ENCODE data around the gene SARDH.

Gene SARDH

GRCh38 chr9:133701321-133701980 lies 36.7 kb downstream of the SARDH start:
- FAIRE-seq: no peak

GRCh38 chr9:133700819-133701320 lies 37.3 kb downstream of the SARDH start:
- FAIRE-seq: no peak

- FAIRE-seq: no peak
Measured at GRCh38 chr9:133699546-133699945, 38.6 kb downstream of the SARDH start.

DNA sequence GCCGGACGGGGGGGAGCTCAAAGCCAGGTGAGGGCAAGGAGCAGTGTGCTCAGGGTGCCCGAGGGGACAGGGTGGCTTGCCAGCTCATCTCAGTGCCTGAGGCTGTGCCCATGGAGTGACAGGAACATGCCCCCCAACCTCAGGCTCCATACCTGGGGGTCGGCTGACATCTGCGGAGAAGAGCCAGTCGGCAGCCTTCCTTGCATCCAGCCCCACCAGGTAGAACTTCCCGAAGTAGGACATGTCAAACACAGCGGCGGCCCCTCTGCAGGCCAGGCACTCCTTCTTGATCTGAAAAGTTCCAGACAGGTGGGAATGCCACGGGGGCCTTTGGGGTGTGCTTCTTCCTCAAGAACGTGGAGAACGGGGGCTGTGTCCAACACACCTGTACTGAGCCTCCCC lies 42.1 kb downstream of the SARDH start:
- no peak for FAIRE-seq

DNA sequence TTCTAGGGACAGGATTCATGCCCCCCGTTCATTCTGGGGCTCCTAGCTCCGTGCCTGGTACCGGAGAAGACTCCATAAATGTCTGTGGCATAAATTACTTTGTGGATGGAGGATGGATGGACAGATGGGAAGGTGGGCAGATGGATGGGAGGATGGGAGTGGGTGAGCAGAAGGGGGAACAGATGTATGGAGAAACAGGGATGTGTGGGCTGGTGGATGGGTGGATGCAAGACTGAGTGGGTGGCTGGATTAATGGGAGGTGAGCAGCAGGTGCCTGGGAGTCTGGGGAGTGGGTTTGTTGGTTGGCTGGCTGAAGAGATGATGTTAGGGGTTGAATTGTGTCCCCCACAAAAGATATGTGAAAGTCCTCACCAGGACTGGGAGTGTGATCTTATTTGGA lies 43.5 kb downstream of the SARDH start:
- FAIRE-seq: no peak

DNA sequence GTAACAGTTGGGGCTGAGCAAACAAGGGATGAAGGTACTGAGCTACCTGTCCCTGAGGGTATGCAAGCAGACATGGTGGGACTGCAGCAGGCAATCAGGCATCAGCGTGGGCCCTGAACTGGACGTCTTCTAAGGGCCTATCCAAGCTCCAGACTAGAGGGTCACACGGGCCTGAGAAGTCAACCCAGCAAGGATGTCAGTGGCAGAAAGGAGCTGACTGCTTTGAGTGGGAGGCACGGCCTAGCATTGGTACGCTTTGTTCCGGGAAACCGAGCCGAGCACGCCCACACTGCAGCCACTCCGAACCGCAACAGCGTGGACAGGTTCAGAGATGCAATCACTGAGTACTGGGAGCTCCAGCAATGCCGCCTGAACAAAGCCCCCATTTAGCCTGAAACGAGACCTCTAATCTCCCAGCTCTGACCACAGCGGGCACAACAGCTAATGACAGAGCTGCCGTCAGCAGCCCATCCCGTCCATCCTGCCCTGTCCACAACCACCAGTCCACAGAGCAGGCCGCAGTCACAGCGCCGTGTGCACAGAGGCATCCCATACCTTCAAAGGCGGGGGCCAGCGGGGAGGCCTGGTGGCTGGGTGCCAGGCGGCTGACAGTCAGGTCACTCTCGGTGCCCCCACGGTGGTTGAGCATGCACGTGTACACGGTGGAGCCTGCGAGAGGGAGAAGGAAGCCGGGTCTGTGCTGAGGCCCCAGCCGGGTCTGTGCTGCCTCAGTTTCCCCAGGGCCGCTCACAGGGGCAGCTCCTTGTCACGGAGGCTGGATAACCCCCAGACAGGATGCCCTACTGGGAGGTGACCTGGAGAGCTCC lies 44.2 kb downstream of the SARDH start:
- no peak for FAIRE-seq

DNA sequence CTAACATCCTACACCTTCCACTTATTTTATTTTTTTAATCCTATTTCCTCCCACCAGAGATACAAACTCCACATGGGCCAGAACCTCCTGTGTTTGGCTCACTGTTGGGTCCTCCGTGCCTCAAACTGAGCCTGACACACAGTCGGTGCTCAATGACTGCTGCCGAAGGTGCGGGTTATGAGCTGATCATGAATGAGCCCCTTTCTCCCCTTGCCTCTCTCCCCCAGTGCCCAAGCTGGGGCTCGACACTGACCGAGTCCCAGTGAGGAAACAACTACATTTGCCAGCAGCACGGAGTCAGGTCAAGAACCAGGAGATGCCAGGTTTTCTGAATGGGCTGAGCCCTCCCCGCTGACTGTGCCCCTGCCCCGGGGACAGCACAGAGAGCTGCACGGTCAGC lies 45.0 kb downstream of the SARDH start:
- FAIRE-seq: no peak

GRCh38 chr9:133692364-133692985 lies 45.7 kb downstream of the SARDH start:
- FAIRE-seq: no peak

DNA sequence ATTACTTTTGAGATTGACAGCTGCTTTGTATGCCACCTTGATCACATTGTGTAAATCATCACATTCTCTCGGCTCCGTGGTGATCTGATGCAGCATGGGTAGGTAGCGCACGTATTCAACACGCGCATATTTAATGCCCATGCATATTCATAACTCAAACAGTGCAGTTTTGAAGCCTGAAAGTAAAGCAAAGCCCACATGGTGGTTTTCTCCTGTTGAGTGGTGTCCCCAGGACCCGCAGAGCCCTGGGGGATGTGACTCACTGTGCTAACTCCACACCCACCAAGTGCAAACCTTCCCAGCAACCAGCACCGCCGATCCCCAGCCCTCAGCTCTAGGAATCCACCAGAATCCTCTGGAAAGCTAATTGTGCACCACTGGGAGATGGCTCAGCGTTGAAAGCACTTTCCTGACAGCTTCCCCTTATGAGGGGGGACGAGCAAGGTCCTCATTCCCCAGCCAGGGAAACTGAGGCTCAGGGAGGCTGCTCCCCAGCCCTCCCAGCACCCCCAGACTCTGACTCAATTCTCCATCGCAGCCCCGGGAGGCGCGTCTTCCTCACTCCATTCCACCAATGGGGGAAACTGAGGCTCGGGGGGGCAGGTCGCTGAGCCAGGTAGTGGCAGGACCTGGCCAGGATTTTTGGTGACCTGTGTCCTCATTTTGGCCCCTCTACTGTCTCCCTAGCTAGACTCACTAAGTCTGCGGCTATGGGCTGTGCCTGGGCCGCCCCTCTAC lies 46.4 kb downstream of the SARDH start:
- FAIRE-seq: no peak

DNA sequence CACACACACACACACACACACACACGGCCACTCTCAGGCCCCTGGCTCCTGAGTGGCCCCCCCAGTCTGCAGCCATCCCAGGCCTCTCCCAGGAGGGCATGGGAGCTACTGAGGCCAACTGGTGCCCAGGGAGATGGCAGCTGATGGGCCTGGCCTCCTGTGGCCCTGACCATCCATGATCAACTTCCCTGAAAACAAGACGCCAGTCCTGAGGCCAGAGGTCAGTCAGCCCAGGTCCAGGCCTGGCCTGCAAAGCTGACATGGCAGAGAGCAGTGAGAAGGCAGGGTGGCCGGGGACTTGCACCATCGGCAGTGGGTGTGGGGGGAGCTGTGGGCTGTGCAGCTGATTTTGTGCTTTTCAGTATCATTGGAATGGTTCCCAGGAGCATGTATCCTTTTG lies 47.0 kb downstream of the SARDH start:
- no peak for FAIRE-seq

DNA sequence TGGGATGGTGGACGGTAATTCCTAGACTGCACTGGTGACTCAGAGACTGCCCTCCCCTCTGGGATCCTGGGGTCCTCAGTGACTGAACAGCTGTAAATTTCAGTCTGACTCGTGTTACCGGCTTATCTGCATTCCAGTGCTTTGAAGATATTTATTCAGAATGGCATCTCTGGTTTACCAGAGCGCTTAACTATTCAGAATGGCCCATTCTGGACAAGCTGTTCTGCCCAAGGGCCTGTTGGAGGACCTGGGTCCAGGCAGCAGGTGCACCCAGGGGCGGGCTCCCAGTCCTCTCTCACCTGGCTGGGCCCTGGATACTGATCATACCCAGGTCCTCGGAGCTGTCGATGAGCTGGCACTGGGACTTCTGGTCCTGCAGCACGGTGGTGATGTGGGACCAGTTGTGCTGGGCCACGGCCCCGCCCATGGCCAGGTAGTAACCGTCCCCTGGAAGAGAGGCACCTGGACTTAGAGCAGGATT lies 48.0 kb downstream of the SARDH start:
- FAIRE-seq: no peak

- FAIRE-seq: no peak
Measured at GRCh38 chr9:133689151-133689763, 48.9 kb downstream of the SARDH start.

GRCh38 chr9:133687856-133688761 lies 50.0 kb downstream of the SARDH start:
- no peak for FAIRE-seq

GRCh38 chr9:133686642-133687575 lies 51.2 kb downstream of the SARDH start:
- no peak for FAIRE-seq

DNA sequence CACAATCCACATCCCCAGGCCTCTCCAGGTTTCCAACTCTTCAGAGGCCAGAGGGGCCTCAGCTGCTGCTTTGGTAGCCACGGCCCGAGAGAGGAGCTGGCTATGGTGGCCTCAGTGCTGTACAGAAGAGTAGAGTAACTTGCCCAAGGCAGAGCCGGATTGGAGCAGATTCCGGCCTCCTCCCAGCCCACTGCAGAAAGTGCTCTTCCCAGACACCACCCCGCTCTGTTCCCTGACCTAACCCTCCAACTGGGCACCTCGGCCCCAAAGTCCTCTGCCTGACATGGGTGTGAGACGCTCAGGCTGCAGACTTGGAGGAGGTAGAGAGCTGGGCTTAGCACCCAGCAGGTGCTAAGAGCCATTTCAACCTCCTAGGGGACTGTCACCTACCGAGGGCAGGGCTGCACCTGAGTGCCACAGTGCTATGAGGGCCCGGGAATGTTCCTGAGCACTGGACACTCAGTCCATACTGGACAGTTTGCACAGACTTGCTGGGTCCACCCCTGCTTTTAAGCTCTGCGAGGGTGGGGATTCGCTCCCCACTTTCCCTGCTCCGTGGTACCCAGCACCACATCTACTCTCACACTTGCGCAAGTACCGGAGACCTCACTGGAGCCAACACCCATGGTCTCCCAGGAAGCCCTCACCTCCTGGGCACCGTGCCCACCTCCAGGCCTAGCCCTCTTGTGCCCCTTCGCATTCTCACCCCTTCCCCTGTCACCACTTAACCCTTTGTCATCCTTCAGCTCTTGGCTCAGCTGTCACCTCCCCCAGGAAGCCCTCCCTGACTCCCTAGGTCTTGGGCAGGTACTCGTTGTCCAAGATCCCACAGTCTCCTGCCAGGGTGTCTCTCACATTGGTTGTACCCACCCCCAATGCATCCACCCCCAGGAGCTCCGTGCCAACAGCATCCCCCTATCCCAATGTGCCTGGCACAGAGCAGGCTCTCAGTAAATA lies 52.2 kb downstream of the SARDH start:
- FAIRE-seq: no peak

- no peak for FAIRE-seq
Measured at GRCh38 chr9:133684936-133685361, 53.2 kb downstream of the SARDH start.

GRCh38 chr9:133684121-133684935 lies 53.8 kb downstream of the SARDH start:
- FAIRE-seq: no peak

DNA sequence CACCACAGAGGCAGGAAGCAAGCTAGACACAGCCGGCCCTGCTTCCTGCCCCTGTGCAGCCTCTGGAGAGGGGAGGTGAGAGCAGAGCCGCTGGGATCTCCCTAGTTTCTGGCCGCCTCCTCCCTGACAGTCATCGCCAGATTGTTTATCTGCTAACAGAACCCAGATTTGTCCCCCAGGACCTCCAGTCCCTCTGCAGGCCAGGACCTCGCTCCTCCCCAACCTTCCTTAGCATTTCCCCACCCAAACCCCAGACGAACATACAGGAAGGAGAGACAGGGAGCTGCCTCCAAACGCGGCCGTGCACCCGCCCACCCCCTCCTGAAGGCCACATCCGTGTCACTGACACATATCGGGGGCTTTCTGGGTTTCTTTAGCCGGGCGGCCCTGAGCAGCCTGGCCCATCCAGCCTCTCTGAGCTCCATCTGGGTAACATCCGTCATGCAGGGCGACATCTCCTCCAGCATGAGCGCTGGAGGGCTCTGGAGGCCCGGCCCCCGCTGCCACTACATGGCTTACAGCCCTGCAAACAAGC lies 54.5 kb downstream of the SARDH start:
- no peak for FAIRE-seq

Measured in G401.6 (cell line).